ENCODE measurements around the gene PSG1.
"Not testable (repeated sequence)": the region's sequence is repeated elsewhere in the genome, so short reads cannot be mapped to it uniquely, and the experiment has no call there.

DNA sequence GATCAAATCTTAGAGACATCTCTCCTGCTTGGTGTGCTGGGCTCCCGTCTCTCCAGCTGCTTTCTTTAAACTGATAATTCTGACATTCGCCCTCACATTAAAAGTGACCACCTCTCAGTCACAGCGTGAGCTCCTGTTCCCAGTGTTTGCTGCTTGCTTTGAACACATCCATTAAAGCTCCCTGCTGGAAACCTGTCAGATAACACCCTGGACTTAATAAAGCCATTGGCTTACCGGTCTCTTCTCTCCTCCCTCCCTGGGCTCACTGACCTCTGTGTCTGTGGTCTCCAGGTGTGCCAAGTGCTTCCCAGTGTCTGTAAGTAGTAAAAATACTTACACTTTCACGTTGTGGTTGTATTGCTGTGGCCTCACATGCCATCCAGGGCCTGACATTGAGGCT is 2.5 kb upstream of the PSG1 start:
- TF ChIP-seq POLR2A (IDR thresholded peaks at IDR 0.05), result not testable (repeated sequence)
- TF ChIP-seq, protein P1, sequence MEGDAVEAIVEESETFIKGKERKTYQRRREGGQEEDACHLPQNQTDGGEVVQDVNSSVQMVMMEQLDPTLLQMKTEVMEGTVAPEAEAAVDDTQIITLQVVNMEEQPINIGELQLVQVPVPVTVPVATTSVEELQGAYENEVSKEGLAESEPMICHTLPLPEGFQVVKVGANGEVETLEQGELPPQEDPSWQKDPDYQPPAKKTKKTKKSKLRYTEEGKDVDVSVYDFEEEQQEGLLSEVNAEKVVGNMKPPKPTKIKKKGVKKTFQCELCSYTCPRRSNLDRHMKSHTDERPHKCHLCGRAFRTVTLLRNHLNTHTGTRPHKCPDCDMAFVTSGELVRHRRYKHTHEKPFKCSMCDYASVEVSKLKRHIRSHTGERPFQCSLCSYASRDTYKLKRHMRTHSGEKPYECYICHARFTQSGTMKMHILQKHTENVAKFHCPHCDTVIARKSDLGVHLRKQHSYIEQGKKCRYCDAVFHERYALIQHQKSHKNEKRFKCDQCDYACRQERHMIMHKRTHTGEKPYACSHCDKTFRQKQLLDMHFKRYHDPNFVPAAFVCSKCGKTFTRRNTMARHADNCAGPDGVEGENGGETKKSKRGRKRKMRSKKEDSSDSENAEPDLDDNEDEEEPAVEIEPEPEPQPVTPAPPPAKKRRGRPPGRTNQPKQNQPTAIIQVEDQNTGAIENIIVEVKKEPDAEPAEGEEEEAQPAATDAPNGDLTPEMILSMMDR (IDR thresholded peaks at IDR 0.05), result not testable (repeated sequence)
